Astrocyte of the cerebellum (primary cell): ENCODE measurements around the gene LEUTX.

Experiments used
- DNase-seq: peaks from one replicate; pipeline ENCODE4 v3.0.0-alpha.2; 2011; ENCODE audit warnings: low read depth
- H3K4me3 ChIP-seq: 2 replicates; pipeline ENCODE4 v1.5.1; 2011; ENCODE audit warnings: mild to moderate bottlenecking, low read depth, low read length, moderate library complexity
- CTCF ChIP-seq: IDR thresholded peaks from 2 replicates; pipeline ENCODE4 v1.5.1; 2012; ENCODE audit warnings: low read length, low read depth, moderate library complexity, mild to moderate bottlenecking; ENCODE audit errors: missing control alignments
- in situ Hi-C: cut with HindIII; loops from 2 replicates; pipeline ENCODE4 v1.10.0; 2017; ENCODE audit warnings: low sequenced_read_pairs

LEUTX gene

GRCh38 chr19:39833464-39834286 is 55.0 kb downstream of the LEUTX start, which contains the start of gene DYRK1B:
TSS of gene DYRK1B (minus strand) at chr19:39834162. CDS start at chr19:39831867, 2,295 bp downstream.
- no peak for TF ChIP-seq CTCF
- in situ Hi-C loops, result no loop called here
- peak within 1 kb of the TSS; percentile 87 for H3K4me3 ChIP-seq
- peak; percentile 96 for DNase-seq

- peak overlapping the region; percentile 87 for H3K4me3 ChIP-seq
- DNase-seq, result no peak
- TF ChIP-seq CTCF, result no peak
- in situ Hi-C loops, result no loop called here
These were observed 55.7 kb downstream of the LEUTX start for GRCh38 chr19:39834287-39834841.
